HG02973 (cell line): ENCODE results near the gene IZUMO1R.
A peak's percentile ranks its signal among the peaks of the same experiment; 100 is the strongest.
"Not testable (repeated sequence)": the region's sequence is repeated elsewhere in the genome, so short reads cannot be mapped to it uniquely, and the experiment has no call there.

Experiments used
- ATAC-seq: cut with Tn5 transposase; IDR thresholded peaks from one replicate; pipeline ENCODE4 v1.9.1; 2021; ENCODE audit warnings: moderate library complexity; ENCODE audit not compliant: unreplicated experiment

IZUMO1R gene

GRCh38 chr11:94303966-94304958, at the start of gene IZUMO1R:
Gene IZUMO1R (plus strand): TSS chr11:94304580. CDS start chr11:94305637, 1,057 bp downstream.
- no peak for ATAC-seq

GRCh38 chr11:94271885-94272372, 32.5 kb upstream of the IZUMO1R start:
- ATAC-seq, result peak; percentile 92

- peak; percentile 28 for ATAC-seq
These were observed 31.6 kb upstream of the IZUMO1R start for GRCh38 chr11:94272738-94273313.

GRCh38 chr11:94275961-94276360, 28.4 kb upstream of the IZUMO1R start:
- ATAC-seq, result no peak

- ATAC-seq, result no peak
These were observed 27.4 kb upstream of the IZUMO1R start for GRCh38 chr11:94276943-94277342.

GRCh38 chr11:94278207-94278606, 26.2 kb upstream of the IZUMO1R start:
- not testable (repeated sequence) for ATAC-seq

GRCh38 chr11:94279996-94280395, 24.4 kb upstream of the IZUMO1R start:
- ATAC-seq, result no peak

GRCh38 chr11:94281324-94281723, 23.1 kb upstream of the IZUMO1R start:
- no peak for ATAC-seq

GRCh38 chr11:94283678-94284077, 20.7 kb upstream of the IZUMO1R start:
- no peak for ATAC-seq

GRCh38 chr11:94295534-94295933, 8.8 kb upstream of the IZUMO1R start:
- ATAC-seq, result no peak

GRCh38 chr11:94297985-94298576, 6.3 kb upstream of the IZUMO1R start:
- ATAC-seq, result no peak

GRCh38 chr11:94302776-94303175, 1.6 kb upstream of the IZUMO1R start:
- no peak for ATAC-seq

GRCh38 chr11:94305146-94305545, 766 bp downstream of the IZUMO1R start:
- no peak for ATAC-seq

- no peak for ATAC-seq
These were observed 2.9 kb downstream of the IZUMO1R start for GRCh38 chr11:94307101-94307791.

GRCh38 chr11:94308024-94308423, 3.6 kb downstream of the IZUMO1R start:
- no peak for ATAC-seq

GRCh38 chr11:94309757-94310156, 5.4 kb downstream of the IZUMO1R start:
- no peak for ATAC-seq

- no peak for ATAC-seq
These were observed 6.0 kb downstream of the IZUMO1R start for GRCh38 chr11:94310191-94310875.

GRCh38 chr11:94312339-94312738, 8.0 kb downstream of the IZUMO1R start:
- no peak for ATAC-seq

GRCh38 chr11:94314064-94314463, 9.7 kb downstream of the IZUMO1R start:
- ATAC-seq, result no peak

GRCh38 chr11:94315664-94316063, 11.3 kb downstream of the IZUMO1R start:
- no peak for ATAC-seq
